DOHH2 (cell line): ENCODE data around the gene CTIF.

Experiments used
- H3F3A ChIP-seq: fragments of 200-600 bp; sonication (generic), shearing (Covaris generic); 2 replicates; pipeline ENCODE4 v1.6.0; 2016; ENCODE audit warnings: antibody characterized with exemption, mild to moderate bottlenecking; ENCODE audit not compliant: control insufficient read depth, insufficient read depth
- H3K27ac ChIP-seq: fragments of 200-600 bp; sonication (generic); 2 replicates; pipeline ENCODE4 v1.5.1; 2014; ENCODE audit warnings: low read depth, mild to moderate bottlenecking, low read length, moderate library complexity
- H3K27me3 ChIP-seq: fragments of 200-600 bp; sonication (generic); 2 replicates; pipeline ENCODE4 v1.6.1; 2014; ENCODE audit warnings: mild to moderate bottlenecking, low read length, mixed read lengths; ENCODE audit not compliant: control insufficient read depth
- H3K36me3 ChIP-seq: fragments of 200-600 bp; sonication (generic); 2 replicates; pipeline ENCODE4 v1.6.1; 2014; ENCODE audit warnings: mild to moderate bottlenecking, low read length, moderate library complexity, mixed read lengths; ENCODE audit not compliant: control insufficient read depth
- H3K4me1 ChIP-seq: fragments of 200-600 bp; sonication (generic); 2 replicates; pipeline ENCODE4 v1.6.1; 2014; ENCODE audit warnings: mild to moderate bottlenecking, low read length, mixed read lengths; ENCODE audit not compliant: control insufficient read depth
- H3K4me2 ChIP-seq: fragments of 200-600 bp; sonication (generic); 2 replicates; pipeline ENCODE4 v1.6.0; 2014; ENCODE audit warnings: mild to moderate bottlenecking, low read length, moderate library complexity
- H3K4me3 ChIP-seq: fragments of 200-600 bp; sonication (generic); 2 replicates; pipeline ENCODE4 v1.5.1; 2014; ENCODE audit warnings: mild to moderate bottlenecking, low read length, mixed read lengths
- H3K79me2 ChIP-seq: fragments of 200-600 bp; sonication (generic); 2 replicates; pipeline ENCODE4 v1.6.1; 2014; ENCODE audit warnings: mild to moderate bottlenecking, low read length, mixed read lengths; ENCODE audit not compliant: control insufficient read depth
- H3K9me2 ChIP-seq: fragments of 200-600 bp; sonication (generic); replicated peaks from 2 replicates; pipeline ENCODE4 v1.6.1; 2014; ENCODE audit warnings: mild to moderate bottlenecking, low read length, mixed read lengths; ENCODE audit not compliant: control insufficient read depth
- H3K9me3 ChIP-seq: fragments of 200-600 bp; sonication (generic); 2 replicates; pipeline ENCODE4 v1.6.1; 2014; ENCODE audit warnings: antibody characterized with exemption, low read length, mixed read lengths; ENCODE audit not compliant: control insufficient read depth, insufficient read depth
- H4K20me1 ChIP-seq: fragments of 200-600 bp; sonication (generic); 2 replicates; pipeline ENCODE4 v1.6.0; 2014; ENCODE audit warnings: low read depth, mild to moderate bottlenecking, antibody characterized with exemption, low read length, moderate library complexity; ENCODE audit not compliant: control insufficient read depth, insufficient read depth
- EZH2phosphoT487 ChIP-seq: fragments of 200-600 bp; sonication (generic); IDR thresholded peaks from 2 replicates; pipeline ENCODE4 v1.6.1; 2017; ENCODE audit warnings: borderline replicate concordance, mild to moderate bottlenecking, antibody characterized with exemption, low read length, moderate library complexity, mixed read lengths
- TF ChIP-seq, protein P1 (sequence below): fragments of 200-600 bp; sonication (generic); IDR thresholded peaks from one replicate; pipeline ENCODE4 v1.5.1; 2014; ENCODE audit warnings: antibody characterized with exemption, mild to moderate bottlenecking, low read depth, low read length; ENCODE audit not compliant: poor library complexity, severe bottlenecking

The CTIF gene

DNA sequence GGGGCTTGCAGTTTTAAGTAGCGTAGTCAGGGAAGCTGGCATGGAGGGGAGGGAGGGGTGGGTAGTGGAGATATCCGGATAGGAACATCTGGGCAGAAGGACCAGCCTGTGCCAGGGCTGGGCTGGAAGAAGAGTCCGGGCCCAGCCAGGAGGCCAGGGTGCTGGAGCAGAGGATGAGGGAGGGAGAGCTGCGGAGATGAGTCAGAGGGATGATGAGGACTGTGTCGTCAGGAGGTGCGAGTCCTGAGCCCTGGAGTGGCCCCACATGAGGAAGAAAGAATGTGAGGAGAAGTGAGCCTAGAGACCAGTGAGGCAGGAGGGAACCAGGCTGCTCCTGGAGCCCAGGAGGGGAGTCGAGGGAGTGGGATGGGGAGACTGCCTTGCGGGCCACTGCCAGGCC is 82.4 kb downstream of the CTIF start:
- Histone ChIP-seq H3K4me1 (peaks cover 44% of the 10 kb centered on the region), H4K20me1 (0 out of 2 replicates have a peak, but pooled peaks cover 3% of the 10 kb centered on the region), H3K27ac (peak overlapping the region; percentile 72), H3K9me3 (no peaks in the 10 kb centered on the region), H3F3A (peaks cover 11% of the 10 kb centered on the region; the same call in 1 of the 2 replicates), H3K36me3 (no peaks in the 10 kb centered on the region), H3K4me3 (peak overlapping the region; percentile 55; the same call in 1 of the 2 replicates), H3K27me3 (no peaks in the 10 kb centered on the region), H3K9me2 (no peaks in the 10 kb centered on the region), H3K4me2 (peak overlapping the region; percentile 76), H3K79me2 (no peaks in the 10 kb centered on the region)
- no peak for TF ChIP-seq EZH2phosphoT487
- TF ChIP-seq, protein P1, sequence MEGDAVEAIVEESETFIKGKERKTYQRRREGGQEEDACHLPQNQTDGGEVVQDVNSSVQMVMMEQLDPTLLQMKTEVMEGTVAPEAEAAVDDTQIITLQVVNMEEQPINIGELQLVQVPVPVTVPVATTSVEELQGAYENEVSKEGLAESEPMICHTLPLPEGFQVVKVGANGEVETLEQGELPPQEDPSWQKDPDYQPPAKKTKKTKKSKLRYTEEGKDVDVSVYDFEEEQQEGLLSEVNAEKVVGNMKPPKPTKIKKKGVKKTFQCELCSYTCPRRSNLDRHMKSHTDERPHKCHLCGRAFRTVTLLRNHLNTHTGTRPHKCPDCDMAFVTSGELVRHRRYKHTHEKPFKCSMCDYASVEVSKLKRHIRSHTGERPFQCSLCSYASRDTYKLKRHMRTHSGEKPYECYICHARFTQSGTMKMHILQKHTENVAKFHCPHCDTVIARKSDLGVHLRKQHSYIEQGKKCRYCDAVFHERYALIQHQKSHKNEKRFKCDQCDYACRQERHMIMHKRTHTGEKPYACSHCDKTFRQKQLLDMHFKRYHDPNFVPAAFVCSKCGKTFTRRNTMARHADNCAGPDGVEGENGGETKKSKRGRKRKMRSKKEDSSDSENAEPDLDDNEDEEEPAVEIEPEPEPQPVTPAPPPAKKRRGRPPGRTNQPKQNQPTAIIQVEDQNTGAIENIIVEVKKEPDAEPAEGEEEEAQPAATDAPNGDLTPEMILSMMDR, result no peak

DNA sequence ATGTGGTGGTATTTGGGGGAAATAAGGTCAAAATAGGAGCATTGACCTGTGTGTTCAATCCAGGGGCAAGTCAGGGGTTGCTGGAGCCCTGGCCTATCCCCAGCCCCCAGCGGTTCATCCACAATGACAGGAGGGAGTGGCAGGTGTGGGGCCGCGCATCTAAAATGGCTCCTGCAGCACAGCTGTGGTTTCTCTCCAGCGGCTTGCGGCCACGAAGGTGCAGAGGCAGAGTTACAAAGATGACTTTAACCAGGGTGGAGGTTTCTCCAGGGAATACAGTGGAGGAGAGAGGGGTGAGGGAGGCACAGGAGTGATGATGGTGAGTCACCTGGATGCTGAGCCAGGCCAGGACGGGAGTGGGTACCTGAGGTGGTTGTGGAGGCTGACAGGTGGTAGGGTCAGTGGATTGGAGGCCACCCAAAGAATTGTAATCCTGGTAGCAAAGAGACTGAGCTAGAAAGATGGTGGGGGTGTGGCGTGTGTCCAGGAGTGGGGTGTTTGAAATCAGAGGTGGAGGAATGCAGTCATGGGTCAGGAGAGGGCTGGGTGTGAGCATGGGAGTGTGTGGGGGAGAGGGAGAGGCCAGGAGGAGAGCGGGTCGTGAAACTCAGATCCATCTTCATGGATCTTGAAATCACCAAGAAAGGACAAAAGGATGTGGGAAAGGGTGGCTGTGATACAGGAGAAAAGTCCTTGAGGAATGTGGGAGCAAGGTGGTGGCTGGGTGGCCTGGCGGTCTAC is 83.2 kb downstream of the CTIF start:
- 0 out of 2 replicates have a peak, but pooled peaks cover under 1% of the 10 kb centered on the region for H4K20me1 ChIP-seq
- no peak for TF ChIP-seq EZH2phosphoT487
- TF ChIP-seq, protein P1, result no peak
- H3K27ac ChIP-seq, result peak overlapping the region; percentile 72
- peak overlapping the region; percentile 55 for H3K4me3 ChIP-seq
- H3F3A ChIP-seq, result peaks cover 11% of the 10 kb centered on the region; the same call in 1 of the 2 replicates
- no peaks in the 10 kb centered on the region for H3K79me2 ChIP-seq
- H3K27me3 ChIP-seq, result no peaks in the 10 kb centered on the region
- H3K9me2 ChIP-seq, result no peaks in the 10 kb centered on the region
- H3K36me3 ChIP-seq, result no peaks in the 10 kb centered on the region
- peak overlapping the region; percentile 76 for H3K4me2 ChIP-seq
- peaks cover 44% of the 10 kb centered on the region for H3K4me1 ChIP-seq
- no peaks in the 10 kb centered on the region for H3K9me3 ChIP-seq

DNA sequence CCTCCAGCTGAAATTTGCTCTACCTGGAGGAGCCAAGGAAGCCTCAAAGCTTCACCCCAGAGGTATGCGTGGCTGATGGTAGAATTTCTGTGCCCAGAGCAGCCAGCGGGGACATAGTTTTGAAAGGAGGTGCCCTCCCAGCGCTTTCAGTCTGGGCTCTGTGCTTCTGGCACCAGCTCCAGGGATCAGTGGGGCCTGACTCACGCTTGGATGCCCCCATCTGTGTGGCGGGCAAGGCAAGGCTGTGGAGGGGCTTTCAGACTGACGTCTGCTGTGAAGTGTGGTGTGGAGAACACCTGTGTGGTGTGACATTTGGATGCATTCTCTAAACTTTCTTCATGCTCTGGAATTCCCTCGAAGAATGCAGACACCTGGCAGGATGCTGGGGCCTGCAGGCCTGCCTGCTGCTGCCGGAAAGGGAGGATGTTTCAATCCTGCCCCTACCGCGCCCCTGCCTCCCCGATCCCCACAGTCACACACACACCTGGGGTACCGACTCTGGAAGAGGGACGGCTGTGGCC is 84.1 kb downstream of the CTIF start:
- Histone ChIP-seq H3K4me2 (peak overlapping the region; percentile 76), H3K9me3 (no peaks in the 10 kb centered on the region), H3K27me3 (no peaks in the 10 kb centered on the region), H3F3A (peaks cover 11% of the 10 kb centered on the region; the same call in 1 of the 2 replicates), H3K4me3 (peak overlapping the region; percentile 55), H4K20me1 (no peaks in the 10 kb centered on the region), H3K4me1 (peaks cover 46% of the 10 kb centered on the region), H3K9me2 (no peaks in the 10 kb centered on the region), H3K36me3 (no peaks in the 10 kb centered on the region), H3K79me2 (no peaks in the 10 kb centered on the region), H3K27ac (peak overlapping the region; percentile 72)
- TF ChIP-seq EZH2phosphoT487, result no peak
- TF ChIP-seq, protein P1, result no peak
